ENCODE data around the gene USP40. TPM values are rescaled to one million over a fixed set of nuclear protein-coding genes. Genes with fewer than 3 reads are reported as not detected.
A peak's percentile ranks its signal among the peaks of the same experiment; 100 is the strongest.

The USP40 gene
- polyA plus RNA-seq, 10 donors: 17.3 to 39.0 (median 22.3) TPM

DNA sequence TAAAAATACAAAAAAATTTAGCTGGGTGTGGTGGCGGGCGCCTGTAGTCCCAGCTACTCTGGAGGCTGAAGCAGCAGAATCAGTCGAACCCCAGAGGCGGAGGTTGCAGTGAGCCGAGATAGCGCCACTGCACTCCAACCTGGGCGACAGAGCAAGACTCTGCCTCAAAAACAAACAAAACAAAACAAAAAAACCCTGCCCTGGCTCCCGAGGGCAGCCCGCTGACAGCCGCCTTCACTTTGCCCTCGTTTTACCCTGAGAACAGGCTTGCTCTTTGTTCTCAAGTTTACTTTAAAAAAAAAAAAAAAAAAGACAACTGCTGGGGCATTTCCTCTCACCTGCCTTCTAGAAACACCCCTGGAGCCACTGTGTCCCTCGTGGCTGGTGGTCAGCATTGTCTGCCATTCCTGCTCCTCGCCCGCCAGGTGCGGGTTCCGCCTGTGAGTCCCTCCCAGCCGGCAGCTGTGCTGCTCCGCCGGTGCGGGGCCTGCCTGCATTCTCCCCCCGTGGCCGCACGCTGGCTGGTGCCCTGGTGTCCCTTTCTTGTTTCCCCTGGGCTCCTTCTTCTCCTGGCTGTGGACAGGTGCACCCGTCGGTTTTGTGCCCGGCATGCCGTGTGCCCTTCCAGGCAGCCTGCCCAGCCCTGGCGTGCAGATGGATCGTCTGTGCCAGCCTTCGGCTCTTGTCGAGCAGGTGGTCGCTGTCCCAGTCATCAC is 105.7 kb downstream of the USP40 start:
- peak; percentile 36 to 55 (median 42) for DNase-seq

DNA sequence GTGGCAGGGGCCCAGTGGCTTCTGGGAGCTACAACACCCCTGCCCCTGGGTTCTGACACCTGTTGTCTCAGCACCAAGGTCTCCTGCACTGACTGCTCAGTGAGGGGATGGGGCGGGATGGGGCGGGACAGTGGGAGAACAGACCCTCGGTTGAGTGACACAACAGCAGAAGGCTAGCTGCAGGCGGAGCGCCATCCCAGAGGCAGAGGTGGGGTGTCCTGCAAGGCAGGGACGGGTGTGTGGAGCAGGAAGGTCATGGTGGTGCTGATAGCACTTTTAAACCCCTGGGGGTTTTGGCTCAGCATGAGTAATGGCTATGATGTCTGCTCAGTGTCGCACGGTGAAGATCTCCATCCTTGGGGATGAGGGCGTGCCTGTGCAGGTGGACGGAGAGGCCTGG is 107.2 kb downstream of the USP40 start:
- no peak for DNase-seq

DNA sequence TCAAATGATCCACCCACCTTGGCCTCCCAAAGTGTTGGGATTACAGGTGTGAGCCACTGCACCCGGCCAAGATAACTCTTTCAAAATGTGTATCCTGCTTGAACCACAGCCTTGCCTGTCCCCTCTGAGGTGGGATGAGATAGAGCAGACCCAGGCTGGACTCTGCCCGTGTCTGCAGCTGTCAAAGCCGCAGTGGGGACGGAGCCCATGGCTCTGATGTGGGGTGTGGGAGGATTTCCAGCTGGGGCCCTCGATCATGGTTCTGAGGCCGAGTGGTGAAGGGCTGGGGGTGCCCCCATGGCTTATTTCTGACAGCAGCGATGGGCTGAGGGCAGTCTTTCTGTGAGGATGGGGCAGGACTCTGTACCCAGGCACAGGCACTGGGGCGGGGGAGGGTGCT is 107.8 kb downstream of the USP40 start:
- no peak for DNase-seq

DNA sequence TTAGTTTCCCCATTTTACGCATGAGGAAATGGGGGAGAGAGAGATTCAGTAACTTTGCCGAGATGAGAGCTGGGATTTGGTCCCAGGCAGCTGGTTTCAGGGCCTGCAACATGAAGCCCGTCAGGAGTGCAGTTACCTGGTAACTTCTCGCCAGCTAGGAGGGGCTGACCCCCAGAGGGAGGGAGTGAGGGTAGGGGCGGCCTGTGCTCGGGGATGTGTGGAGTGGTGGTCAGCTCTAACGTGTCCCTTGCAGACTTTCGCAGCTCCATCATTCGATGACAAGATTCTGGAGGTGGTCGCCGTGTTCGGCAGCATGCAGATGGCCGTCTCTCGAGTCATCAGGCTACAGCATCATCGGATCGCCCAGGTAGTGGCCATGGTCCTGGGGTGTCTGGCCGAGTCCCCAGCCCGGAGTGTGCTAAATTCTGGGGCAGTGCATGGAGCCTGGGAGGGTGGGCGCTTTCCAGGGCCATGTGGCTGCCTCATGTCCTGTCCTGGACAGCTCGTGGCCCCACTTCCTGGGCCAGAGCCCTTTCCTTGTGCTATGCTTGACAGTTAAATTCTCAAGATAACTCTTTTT is 108.5 kb downstream of the USP40 start:
- no peak for DNase-seq

DNA sequence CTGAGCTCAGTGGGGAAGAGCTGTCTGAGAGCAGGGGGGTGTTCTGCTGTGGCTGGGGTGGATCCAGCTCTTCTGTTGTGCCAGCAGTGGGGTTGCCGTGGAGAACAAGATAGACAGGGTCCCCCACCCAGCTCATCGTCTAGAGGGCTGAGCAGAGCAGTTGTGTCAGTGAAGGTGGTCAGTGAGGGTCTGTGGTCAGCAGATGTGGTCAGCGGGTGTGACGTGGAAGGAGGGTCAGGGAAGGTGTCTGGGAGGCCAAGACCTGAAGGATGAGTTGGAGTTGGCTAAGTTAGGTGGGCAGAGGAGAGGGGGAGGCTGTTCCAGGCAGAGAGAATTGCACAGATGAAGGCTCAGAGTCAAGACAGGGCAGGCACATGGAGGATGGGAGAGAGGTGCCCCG is 109.2 kb downstream of the USP40 start:
- DNase-seq: no peak

DNA sequence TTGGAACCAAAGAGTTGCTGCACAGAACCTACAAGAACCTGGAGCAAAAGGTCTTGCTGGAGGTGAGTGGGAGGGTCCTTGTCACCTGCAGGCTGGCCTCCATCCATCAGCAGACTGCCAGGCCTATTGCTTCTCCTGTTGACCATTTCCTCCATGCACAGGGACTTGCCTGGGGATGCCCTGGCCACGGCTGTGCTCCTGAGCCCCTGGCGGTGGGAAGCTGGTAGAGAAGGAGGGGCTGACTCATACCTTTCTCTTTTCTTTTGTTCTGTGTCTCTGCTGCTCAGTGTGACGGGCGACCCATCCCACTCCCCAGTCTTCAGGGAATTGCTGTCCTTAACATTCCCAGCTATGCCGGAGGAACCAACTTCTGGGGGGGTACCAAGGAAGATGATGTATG is 109.6 kb downstream of the USP40 start:
- no peak for DNase-seq

DNA sequence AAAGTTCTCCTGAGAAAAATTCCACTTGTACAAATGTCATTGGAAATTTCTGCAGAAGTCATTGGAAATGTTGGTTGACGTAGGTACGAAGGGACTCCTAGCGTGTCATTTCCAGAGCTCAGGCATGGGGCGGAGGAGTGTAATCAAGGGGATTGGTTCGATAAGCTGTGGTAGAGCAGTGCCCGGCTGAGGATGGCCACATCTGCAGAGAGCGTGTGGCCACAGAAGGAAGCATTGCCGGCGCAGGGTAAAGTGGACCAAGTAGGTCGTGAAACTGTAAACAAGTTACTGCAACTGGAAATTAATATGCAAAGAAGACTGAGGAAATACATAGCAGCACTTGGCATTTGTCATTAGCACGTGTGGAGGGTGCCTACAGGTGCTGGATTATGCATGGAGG is 110.5 kb downstream of the USP40 start:
- no peak for DNase-seq

DNA sequence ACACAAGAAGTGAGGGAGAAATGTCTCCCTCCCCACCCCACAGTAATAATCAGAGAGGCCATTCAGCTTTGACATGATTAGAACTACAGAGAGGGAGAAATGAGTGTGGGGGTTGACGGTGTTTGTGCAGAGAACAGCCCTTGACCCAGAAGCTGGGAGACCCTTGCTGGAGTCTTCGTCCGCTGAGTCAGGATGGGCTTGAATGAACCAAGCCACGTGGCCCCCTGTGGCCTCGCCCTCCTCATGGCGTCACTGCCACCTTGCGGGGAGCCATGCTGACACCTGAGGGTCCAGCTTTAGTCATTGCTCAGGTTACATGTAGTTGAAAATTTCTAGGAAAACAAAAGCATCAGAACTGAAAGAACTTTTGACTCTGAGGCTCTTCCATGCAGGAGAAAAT is 111.1 kb downstream of the USP40 start:
- DNase-seq: no peak

DNA sequence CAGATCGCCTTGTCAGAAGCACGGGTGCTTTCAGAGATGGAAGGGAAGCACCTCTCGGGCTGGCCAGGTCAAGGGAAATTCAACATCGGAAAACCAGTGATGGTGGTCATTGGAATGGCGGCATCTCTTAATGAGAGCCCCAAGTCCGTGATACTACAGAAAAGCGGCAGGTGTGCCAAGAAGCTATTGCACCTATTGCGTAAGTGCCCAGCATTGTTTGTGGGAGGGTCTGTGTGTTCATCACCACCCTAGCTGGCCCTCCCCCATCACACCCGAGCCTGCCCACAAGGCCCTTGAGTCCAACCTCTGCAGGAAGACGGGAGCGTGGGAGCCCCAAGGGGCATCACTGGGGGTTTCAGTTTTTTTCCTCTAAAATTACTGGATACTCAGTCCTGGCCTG is 111.6 kb downstream of the USP40 start:
- DNase-seq: no peak

DNA sequence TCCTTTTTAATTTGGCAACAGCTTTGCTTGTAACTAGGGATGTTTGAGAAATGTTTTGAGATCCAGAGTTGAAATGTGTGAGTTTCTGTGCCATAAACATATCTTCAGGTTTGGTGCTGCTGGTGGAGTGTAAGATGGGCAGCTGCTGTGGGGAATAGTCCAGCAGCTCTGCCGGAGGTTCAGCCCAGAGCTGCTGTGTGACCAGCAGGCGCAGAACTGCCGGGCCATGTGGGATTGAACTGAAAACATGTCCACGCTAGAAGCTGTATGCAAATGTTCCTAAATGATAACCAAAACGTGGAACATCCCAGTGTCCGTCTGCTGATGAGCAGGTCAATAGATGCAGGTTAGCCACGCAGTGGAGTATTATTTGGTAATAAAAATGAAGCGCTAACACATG is 112.7 kb downstream of the USP40 start:
- no peak for DNase-seq

DNA sequence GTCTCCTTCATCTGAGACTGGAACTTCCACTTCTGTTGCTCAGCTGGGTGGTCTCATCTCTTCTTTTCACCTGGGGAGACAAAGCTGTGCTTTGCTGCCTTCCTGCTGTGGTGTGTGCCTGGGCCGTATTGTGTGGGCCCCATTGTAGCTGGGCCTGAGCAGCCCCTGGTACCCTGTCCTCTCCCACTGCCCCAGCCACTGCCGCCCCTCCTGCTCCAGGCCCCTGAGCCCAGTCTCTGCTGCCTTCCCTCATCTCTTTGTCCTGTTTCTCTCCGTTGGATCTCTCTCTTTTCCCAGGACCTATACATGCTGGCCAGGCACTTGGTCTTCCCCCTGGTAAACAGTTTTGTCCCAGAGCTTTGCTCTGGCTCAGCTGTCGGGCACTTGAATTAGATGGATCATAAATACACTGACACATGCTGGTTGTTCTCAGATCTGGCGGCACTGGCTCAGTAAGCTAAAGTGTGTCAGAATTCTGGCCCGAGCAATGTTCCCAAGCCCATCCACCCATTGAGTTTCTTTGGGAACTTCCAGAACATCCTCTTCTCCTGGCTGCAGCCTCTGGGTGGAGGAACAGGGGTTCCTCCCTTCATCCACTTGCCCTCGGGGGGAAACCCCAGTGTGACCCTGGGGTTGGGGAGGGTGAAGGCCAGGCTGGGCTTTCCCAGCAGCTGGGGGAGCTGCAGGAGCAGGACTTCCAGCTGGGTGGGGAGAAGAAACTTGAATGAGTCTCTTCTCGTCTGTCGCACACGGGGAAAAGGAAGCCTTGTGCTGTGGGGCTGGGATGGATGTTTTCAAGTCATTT is 113.3 kb downstream of the USP40 start:
- DNase-seq: no peak

DNA sequence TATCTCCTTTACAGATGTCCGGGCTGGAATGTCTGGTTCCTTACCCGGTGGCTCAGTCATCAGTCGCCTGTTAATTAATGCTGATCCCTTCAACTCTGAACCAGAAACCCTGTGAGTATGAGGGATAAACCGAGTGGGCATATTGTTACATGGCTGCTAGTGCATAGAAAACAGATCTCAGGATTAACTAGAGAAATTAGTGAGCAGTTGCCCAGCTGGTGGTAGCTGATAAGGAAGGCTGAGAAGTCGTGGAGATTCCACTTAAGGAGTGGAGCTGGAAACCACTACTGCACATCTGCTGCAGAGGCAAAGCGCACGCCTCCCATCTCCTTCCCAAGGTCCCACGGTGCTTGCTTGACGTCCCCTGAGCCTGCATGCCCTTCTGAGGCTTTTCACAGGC is 114.6 kb downstream of the USP40 start:
- no peak for DNase-seq

DNA sequence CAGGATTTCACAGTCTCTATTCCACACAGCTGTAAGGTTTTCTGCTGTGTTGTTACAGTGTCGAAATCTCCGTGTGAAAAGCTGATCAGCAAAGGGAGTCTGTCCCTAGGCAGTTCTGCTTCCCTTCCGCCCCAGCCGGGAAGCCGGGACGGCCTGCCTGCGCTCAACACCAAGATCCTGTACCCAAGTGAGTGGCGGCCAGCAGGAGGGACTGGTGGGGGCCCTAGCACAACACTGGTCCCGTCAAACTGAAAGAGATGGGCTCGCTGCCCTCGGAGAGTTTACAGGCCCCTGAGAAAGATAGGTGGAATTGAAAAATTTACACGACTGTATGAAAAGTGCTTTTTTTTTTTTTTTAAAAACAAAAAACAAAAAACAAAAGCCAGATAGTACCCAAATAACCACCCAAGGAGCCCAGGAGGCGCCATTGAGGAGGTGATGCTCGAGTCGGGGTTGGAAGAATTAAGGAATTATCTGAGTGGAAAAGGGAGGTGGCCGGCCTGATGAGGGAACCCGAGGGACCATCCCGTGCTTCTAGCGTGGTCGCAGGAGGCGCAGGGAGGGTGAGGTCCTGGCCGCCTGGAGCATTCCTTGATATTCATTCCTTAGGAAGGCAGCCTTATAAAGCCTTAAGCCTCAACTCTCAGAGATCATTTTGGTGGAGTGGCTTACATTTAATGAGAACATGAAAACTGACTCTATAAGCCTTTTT is 115.6 kb downstream of the USP40 start:
- no peak for DNase-seq

DNA sequence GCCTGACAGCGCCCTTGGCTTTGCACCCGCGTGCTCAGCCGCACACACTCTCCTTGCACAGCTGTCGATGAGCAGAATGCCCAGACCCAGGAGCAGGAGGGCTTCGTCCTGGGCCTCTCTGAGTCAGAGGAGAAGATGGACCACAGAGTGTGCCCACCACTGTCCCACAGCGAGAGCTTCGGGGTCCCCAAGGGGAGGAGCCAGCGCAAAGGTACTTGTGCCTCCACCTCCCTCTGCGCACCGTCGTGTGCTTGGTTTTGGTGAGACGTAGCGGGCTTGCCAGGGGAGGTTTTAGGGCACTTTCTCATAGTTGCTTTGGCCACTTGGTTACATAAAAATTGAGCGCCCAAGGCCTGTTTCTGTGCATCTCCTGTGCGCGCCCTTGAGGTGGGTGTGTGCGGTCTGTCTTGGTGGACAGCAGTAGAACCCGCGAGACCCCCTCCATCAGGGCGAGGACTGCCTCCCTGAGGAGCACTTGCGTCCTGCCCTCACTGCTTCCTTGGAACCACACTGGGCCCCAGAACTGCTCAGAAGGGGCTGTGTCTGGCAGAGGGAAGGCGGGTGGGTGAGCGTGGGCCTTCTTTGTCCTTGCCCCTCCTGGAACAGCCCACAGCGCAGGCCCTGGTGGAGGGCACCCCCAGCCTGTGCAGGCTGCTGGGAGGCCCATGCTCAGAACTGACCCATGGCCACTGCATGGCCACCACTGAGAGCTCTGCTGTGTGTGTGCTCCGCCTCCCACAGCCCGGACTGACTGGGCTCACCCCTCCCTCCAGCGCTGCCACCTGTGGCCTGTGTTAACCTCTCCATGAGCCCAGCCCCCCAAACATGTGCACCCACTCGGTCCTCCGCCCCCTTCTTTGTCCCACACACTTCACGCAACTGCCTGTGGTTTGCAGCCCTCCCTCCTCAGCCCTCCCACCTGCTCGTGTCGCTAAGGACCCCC is 116.4 kb downstream of the USP40 start:
- DNase-seq: no peak

DNA sequence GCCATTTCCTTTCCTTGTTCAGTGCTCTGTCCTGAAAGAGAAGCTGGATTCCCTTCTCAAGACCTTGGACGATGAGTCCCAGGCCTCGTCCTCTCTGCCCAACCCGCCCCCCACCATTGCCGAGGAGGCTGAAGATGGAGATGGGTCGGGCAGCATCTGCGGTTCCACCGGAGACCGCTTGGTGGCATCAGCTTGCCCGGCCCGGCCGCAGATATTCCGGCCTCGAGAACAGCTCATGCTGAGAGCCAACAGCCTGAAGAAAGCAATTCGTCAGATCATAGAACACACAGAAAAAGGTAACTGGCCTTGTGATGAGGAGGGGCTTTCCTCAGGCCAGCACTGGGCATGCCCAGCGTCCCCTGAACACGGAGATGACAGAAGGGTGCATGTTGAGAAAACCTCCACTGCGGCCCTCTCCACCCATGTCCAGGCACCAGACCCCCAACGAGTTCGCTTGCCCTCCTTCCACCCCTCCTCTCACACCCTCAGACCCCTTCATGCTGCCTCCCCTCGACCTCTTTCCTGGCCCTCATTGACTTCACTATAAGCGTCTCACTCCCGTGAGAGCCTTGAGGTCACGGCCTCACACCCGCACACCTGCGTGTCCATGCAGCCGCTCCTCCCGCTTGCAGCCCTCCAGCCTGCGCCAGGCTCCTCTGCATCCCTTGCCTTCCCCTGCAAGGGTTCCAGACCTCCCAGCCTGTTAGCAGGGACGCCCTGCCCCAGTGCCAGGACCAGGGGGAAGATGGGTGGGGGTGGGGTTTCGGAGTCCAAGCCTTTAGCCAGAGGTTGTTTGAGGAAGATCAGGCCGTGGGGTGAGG is 117.3 kb downstream of the USP40 start:
- peak in 2 of 3 donors; percentile 28 to 60 for DNase-seq

DNA sequence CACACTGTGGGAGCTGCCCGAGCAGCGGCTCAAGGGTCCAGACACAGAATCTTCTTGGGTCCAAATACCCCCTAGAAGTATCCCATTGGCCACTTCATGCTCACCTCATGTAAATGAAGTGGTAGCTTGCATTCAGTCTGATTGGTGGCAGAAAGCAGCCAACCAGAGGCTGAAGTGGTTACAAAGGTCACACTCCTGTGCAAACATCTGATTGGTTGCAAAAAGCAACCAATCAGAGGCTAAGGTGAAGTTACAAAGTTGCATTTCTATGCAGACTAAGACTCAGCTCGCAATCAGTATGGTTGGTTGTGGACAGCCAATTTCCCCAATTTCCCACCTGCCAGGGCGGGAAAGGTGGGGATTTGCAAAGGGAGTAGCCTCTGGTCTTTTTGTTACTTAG is 118.0 kb downstream of the USP40 start:
- no peak for DNase-seq

DNA sequence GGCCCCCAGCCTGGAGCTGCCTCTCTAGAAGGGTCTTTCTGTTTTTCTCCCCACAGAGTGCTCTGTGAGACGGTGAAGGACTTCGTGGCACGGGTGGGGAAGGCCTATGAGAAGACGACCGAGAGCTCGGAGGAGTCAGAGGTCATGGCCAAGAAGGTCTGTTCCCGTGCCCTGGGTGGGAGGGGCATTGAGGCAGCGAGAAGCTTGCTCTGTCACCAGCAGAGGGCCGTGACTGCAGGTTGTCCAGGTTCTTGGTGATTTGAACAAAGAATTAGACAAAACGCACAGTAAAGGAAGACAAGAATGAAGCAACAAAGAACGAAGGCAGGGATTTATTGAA is 118.4 kb downstream of the USP40 start:
- DNase-seq: no peak

DNA sequence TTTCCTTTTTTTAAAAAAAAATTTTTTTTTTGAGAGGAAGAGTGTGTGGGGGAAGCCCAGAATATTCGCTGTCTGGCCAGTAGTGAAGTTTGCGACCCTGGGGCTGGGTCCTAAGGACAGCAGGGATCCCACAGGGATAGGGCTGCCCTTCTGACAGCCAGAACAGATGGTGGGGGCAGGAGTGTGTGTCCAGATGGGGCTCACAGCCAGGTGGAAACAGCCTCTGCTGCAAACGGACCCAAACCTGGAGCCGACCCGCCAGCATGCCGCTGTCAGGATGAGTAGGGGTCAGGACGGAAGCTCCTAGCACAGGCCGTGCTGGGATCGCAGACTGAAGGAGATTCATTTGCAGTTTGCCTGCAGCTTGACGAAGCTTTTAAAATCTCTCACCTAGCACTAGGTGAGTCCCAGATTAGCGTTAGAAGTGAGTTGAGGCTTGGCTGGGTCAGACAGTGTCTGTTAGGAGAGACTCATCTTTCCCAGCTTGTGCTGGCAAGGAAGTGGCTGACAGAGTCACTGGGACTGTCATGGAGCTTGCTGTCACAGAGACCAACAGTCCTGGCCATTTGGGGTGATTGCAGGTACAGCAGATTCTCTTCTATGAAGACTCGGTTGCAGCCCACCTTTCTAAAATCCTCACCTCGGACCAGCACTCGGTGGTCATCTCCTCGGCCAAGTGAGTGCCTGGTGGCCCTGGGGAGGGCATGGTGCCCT is 118.9 kb downstream of the USP40 start:
- DNase-seq: no peak

DNA sequence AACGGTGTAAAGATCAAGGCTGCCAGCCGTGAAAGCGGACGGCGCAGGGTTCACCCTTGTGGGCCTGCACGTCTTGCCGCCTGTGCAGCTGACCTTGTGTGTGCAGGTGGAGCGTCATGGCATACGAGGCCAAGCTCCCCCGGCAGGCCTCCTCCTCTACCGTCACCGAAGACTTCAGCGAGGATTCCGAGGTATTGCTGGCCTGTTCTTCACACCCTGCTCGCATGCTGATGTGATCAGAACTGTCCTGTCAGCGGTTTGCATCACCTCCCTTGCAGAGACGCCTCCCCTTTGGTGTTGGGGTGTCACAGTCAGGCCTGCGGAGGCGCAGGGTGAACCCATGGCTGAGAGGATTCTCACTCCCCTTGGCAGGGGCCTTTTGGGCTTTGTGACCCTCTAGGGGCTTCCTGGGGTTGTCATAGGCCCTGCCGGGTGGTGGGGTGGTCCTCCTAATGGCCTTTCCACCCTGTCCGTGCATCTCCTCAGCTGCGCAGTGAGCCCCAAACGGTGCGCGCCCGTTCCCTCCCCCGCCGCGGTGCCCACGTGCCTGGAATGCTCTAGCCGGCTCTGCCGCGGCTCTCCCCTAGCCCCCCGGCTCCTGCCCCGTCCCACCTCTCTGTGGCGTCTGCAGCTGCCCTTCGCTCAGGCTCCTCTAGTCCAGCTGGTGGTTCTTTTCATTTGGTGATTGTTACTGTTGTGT is 119.8 kb downstream of the USP40 start:
- no peak for DNase-seq
